GM12878 (cell line): Measurements from ENCODE around the gene PCDHGB6. TPM values are rescaled to one million over a fixed set of nuclear protein-coding genes. Genes with fewer than 3 reads are reported as not detected.

Experiments used
- ATAC-seq: fragments of 200-7000 bp; cut with Tn5 transposase; 3 replicates; pipeline ENCODE4 v1.9.1; 2020; ENCODE audit warnings: mild to moderate bottlenecking, moderate library complexity
- BruUV-seq: library from RNA; stranded (reverse); fragments of 400-500 nt; replicated peaks from 2 replicates; lab custom pipeline; 2021; lab: Mats Ljungman, UMichigan
- CTCF ChIA-PET: fragments of 300-600 bp; sonication (Branson Sonifier 250); formaldehyde crosslinking; extraction: SDS; loops from one replicate; lab custom pipeline; 2021; ENCODE audit warnings: inconsistent platforms; lab: Yijun Ruan, JAX
- POLR2A ChIA-PET: fragments of 350-600 bp; formaldehyde crosslinking; extraction: SDS; loops from one replicate; lab custom pipeline; 2021; ENCODE audit warnings: inconsistent platforms; lab: Charles Lee
- RAD21 ChIA-PET: fragments of 300-600 bp; sonication (Branson Sonifier 250); formaldehyde crosslinking; loops from one replicate; lab custom pipeline; 2023; ENCODE audit warnings: antibody characterized with exemption; ENCODE audit not compliant: unreplicated experiment; lab: Charles Lee
- SMC1A ChIA-PET: fragments of 300-600 bp; sonication (Branson Sonifier 250); formaldehyde crosslinking; loops from one replicate; lab custom pipeline; 2023; ENCODE audit not compliant: unreplicated experiment, uncharacterized antibody; lab: Charles Lee
- DNase-seq: peaks from one replicate; pipeline ENCODE4 v3.0.0-alpha.2; 2011; ENCODE audit warnings: low read depth, low spot score
- FAIRE-seq: peaks from 3 replicates; lab custom pipeline; 2011; peaks lifted over from hg19 to GRCh38; lab: Jason Lieb, UNC
- H2AFZ ChIP-seq: 2 replicates; pipeline ENCODE4 v1.6.0; 2011; ENCODE audit warnings: low read depth, low read length, control low read depth; ENCODE audit not compliant: control insufficient read depth
- H3K27ac ChIP-seq: 2 replicates; pipeline ENCODE4 v1.5.1; 2011; ENCODE audit warnings: control low read depth; ENCODE audit not compliant: control insufficient read depth, insufficient read depth
- H3K27me3 ChIP-seq, 2 experiments: replicated peaks in 1 of 2; 2 replicates each; pipeline versions ENCODE4 v1.6.0 to v1.6.1; 2011; ENCODE audit warnings: low read length in 1 of 2; ENCODE audit not compliant: control insufficient read depth in 2 of 2, insufficient read depth in 2 of 2
- H3K36me3 ChIP-seq, 2 experiments: 2 replicates each; pipeline ENCODE4 v1.5.1; 2011; ENCODE audit warnings: low read length in 1 of 2; ENCODE audit not compliant: control insufficient read depth in 2 of 2, insufficient read depth in 2 of 2
- H3K4me1 ChIP-seq: 2 replicates; pipeline ENCODE4 v1.6.1; 2011; ENCODE audit warnings: mild to moderate bottlenecking, low read length, moderate library complexity, mixed read lengths; ENCODE audit not compliant: control insufficient read depth, insufficient read depth
- H3K4me2 ChIP-seq: 2 replicates; pipeline ENCODE4 v1.6.0; 2011; ENCODE audit warnings: control low read depth; ENCODE audit not compliant: control insufficient read depth, insufficient read depth
- H3K4me3 ChIP-seq: fragments of 200-600 bp; sonication (generic); 2 replicates; pipeline ENCODE4 v1.5.1; 2016
- H3K79me2 ChIP-seq: 2 replicates; pipeline ENCODE4 v1.6.0; 2011; ENCODE audit warnings: low read length; ENCODE audit not compliant: control insufficient read depth, insufficient read depth
- H3K9ac ChIP-seq: 2 replicates; pipeline ENCODE4 v1.8.0; 2011; ENCODE audit warnings: low read length, control low read depth, mixed read lengths; ENCODE audit not compliant: control insufficient read depth, insufficient read depth
- H3K9me3 ChIP-seq: replicated peaks from 3 replicates; pipeline ENCODE4 v1.5.1; 2011; ENCODE audit warnings: mild to moderate bottlenecking, low read length; ENCODE audit not compliant: control insufficient read depth, insufficient read depth
- H4K20me1 ChIP-seq: 2 replicates; pipeline ENCODE4 v1.6.0; 2011; ENCODE audit not compliant: control insufficient read depth, insufficient read depth
- CBFB ChIP-seq: IDR thresholded peaks from 2 replicates; pipeline ENCODE4 v1.6.1; 2016; ENCODE audit warnings: antibody characterized with exemption, low read depth
- CREM ChIP-seq: IDR thresholded peaks from 2 replicates; pipeline ENCODE4 v1.6.1; 2014; ENCODE audit warnings: antibody characterized with exemption, low read depth
- ETV6 ChIP-seq, 2 experiments: fragments of 450-650 bp in 1 of 2; IDR thresholded peaks in 1 of 2; conservative IDR thresholded peaks in 1 of 2; 2 replicates each; pipeline ENCODE4 v1.6.1; 2014; ENCODE audit warnings: antibody characterized with exemption in 1 of 2, borderline replicate concordance in 1 of 2, low read depth in 1 of 2, mild to moderate bottlenecking in 1 of 2, moderate library complexity in 1 of 2
- KAT2A ChIP-seq: conservative IDR thresholded peaks from 2 replicates; pipeline ENCODE4 v1.6.1; 2011; ENCODE audit warnings: low read depth, low read length; ENCODE audit not compliant: control insufficient read depth
- NBN ChIP-seq: fragments of 450-650 bp; IDR thresholded peaks from 2 replicates; pipeline ENCODE4 v1.6.1; 2016
- PAX8 ChIP-seq: fragments of 450-650 bp; IDR thresholded peaks from 2 replicates; pipeline ENCODE4 v1.6.1; 2017; ENCODE audit warnings: mild to moderate bottlenecking, moderate library complexity
- YBX1 ChIP-seq: fragments of 450-650 bp; IDR thresholded peaks from 2 replicates; pipeline ENCODE4 v1.6.1; 2016; ENCODE audit warnings: antibody characterized with exemption
- ZNF207 ChIP-seq: fragments of 450-650 bp; IDR thresholded peaks from 2 replicates; pipeline ENCODE4 v1.6.1; 2014; ENCODE audit warnings: antibody characterized with exemption, mild to moderate bottlenecking, borderline replicate concordance
- WGBS: methylation state at CpG from one replicate; pipeline ENCODE4 v1.1.6; 2016; ENCODE audit warnings: low lambda C conversion rate; ENCODE audit not compliant: insufficient replicate concordance, insufficient coverage; ENCODE audit errors: missing lambda C conversion rate; 5-methylcytosine and 5-hydroxymethylcytosine counted together
- in situ Hi-C: fragments of 300-500 bp; cut with MboI; formaldehyde crosslinking; loops from 9 replicates; pipeline ENCODE4 v1.14.3; 2018; ENCODE audit warnings: mixed read lengths
- intact Hi-C: fragments of 100-400 bp; cut with micrococcal nuclease; formaldehyde crosslinking; loops from one replicate; pipeline ENCODE4 v1.14.2; 2022; ENCODE audit not compliant: unreplicated experiment
- polyA plus RNA-seq, 11 experiments: library from polyadenylated mRNA; depleted of rRNA in 4 of 11; unstranded in 6 of 11; stranded (reverse) in 5 of 11; fragments of >200 nt; fragmentation: Nextera tagmentation in 4 of 11; fragmentation: Illumina TruSeq in 1 of 11; extraction: Ambion mirVana in 4 of 11; extraction: Trizol in 1 of 11; gene quantifications; 1 replicate in 1 of 11; 2 replicates in 10 of 11; pipeline versions ENCODE4 v1.2.1 to v1.2.3, GENCODE V29; 2011 to 2016; ENCODE audit warnings: inconsistent platforms in 2 of 11, missing spikeins in 2 of 11, low read depth in 1 of 11
- total RNA-seq, 4 experiments: library from RNA; depleted of rRNA in 3 of 4; stranded (reverse); fragments of >200 nt in 3 of 4; fragmentation: Illumina TruSeq in 1 of 4; extraction: Trizol in 1 of 4; gene quantifications; 2 replicates each; pipeline versions ENCODE4 v1.2.1 to v1.2.3, GENCODE V29; 2013 to 2021
- TF ChIP-seq, protein P1 (sequence below), 3 experiments: IDR thresholded peaks in 2 of 3; conservative IDR thresholded peaks in 1 of 3; 2 replicates each; pipeline ENCODE4 v1.5.1; 2011; ENCODE audit warnings: low read depth in 3 of 3, low read length in 3 of 3, mild to moderate bottlenecking in 3 of 3, control low read depth in 2 of 3, moderate library complexity in 2 of 3, inconsistent platforms in 1 of 3, mixed read lengths in 1 of 3; ENCODE audit not compliant: control insufficient read depth in 2 of 3, insufficient read depth in 1 of 3; ENCODE audit errors: extremely low read depth in 1 of 3
- TF ChIP-seq, protein P2 (sequence below): IDR thresholded peaks from 2 replicates; pipeline ENCODE4 v1.6.1; 2012; ENCODE audit warnings: low read depth, low read length, improper control_type of control experiment

Gene PCDHGB6
- total and polyA plus RNA-seq, 10 of the 15 experiments (the other 5 are each of a cell fraction or from before 2014, with no cell fraction given): 0.07 to 1.0 (median 0.31) TPM

DNA sequence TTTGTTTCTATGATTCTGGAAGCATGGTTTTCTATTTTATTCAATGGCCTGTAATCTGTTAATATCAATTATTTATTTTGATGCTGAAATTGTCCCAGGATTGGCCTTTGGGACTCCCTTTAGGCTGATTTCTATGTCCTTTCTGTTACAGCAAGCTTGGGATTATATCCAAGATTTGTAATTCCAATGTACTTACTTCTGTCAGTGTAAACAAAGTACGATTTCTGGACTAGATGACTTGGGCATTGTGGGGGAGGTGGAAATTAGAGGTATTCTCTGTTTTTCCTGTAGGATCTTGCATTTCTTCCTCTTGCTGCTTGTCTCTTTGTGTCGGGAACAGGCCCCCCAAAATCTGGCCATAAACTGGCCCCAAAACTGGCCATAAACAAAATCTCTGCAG is 26.2 kb downstream of the PCDHGB6 start:
- Histone ChIP-seq H2AFZ (no peak overlapping the region), H3K9me3 (peaks cover 13% of the 10 kb centered on the region; the same call in 2 of the 3 replicates), H3K4me1 (no peaks in the 10 kb centered on the region; the same call in 1 of the 2 replicates), H3K4me3 (no peak overlapping the region), H3K27me3 (no peaks in the 10 kb centered on the region), H3K27ac (no peak overlapping the region), H3K4me2 (no peak overlapping the region), H3K36me3 (no peaks in the 10 kb centered on the region), H3K79me2 (no peaks in the 10 kb centered on the region), H4K20me1 (no peaks in the 10 kb centered on the region), H3K9ac (no peak overlapping the region)
- no TSS peak for BruUV-seq
- POLR2A ChIA-PET: no interaction called here
- in situ Hi-C loops (no loop called here), intact Hi-C loops (no loop called here)
- CTCF ChIA-PET: interaction anchor here (1.2 kb wide), 1 partner anchor 90 kb away, joined by 3 read pairs; no protein-coding TSS in a partner anchor
- TF ChIP-seq YBX1 (no peak), PAX8 (no peak)
- ATAC-seq: no peak
- no peak for DNase-seq
- RAD21 ChIA-PET: no interaction called here
- WGBS: 89% methylated on average over 2 of the region's 2 CpGs
- no peak for FAIRE-seq
- SMC1A ChIA-PET: no interaction called here

DNA sequence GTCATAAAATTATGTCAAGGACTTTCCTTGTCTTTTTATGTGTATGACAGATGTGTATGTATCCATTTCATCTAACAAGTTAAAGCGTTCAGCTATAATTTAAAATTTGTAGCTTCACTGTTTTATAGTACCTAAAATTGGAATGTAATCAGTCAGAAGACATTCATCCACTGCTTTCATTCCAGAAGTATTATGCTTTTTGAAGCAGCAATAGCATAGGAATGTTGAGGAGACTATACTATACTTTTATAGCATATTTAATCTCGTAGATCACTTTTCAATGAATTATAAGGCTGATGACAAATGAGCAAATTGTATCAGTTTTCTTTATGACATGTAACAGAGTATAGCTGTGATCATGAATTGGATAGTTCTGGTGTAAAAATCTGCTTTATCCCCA is 29.4 kb downstream of the PCDHGB6 start:
- Histone ChIP-seq H3K27me3 (no peaks in the 10 kb centered on the region), H3K36me3 (no peaks in the 10 kb centered on the region), H3K4me2 (no peak overlapping the region), H4K20me1 (no peaks in the 10 kb centered on the region), H2AFZ (no peak overlapping the region), H3K9me3 (no peaks in the 10 kb centered on the region; the same call in 2 of the 3 replicates), H3K9ac (no peak overlapping the region), H3K4me3 (no peak overlapping the region), H3K27ac (no peak overlapping the region), H3K79me2 (no peaks in the 10 kb centered on the region), H3K4me1 (no peaks in the 10 kb centered on the region)
- WGBS: 80% methylated on average over 2 of the region's 2 CpGs
- intact Hi-C loops (no loop called here), in situ Hi-C loops (no loop called here)
- TF ChIP-seq KAT2A (no peak), NBN (no peak), CREM (no peak), ETV6 (conservative IDR thresholded peaks at IDR 0.05 in 1 of 2, IDR thresholded peaks at IDR 0.05 in 1 of 2; ENCODE audit: borderline replicate concordance in 1 of 2, low read depth in 1 of 2) (no peak), ZNF207 (no peak), CBFB (no peak)
- TF ChIP-seq, protein P1, sequence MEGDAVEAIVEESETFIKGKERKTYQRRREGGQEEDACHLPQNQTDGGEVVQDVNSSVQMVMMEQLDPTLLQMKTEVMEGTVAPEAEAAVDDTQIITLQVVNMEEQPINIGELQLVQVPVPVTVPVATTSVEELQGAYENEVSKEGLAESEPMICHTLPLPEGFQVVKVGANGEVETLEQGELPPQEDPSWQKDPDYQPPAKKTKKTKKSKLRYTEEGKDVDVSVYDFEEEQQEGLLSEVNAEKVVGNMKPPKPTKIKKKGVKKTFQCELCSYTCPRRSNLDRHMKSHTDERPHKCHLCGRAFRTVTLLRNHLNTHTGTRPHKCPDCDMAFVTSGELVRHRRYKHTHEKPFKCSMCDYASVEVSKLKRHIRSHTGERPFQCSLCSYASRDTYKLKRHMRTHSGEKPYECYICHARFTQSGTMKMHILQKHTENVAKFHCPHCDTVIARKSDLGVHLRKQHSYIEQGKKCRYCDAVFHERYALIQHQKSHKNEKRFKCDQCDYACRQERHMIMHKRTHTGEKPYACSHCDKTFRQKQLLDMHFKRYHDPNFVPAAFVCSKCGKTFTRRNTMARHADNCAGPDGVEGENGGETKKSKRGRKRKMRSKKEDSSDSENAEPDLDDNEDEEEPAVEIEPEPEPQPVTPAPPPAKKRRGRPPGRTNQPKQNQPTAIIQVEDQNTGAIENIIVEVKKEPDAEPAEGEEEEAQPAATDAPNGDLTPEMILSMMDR (IDR thresholded peaks at IDR 0.05 in 2 of 3, conservative IDR thresholded peaks at IDR 0.05 in 1 of 3; ENCODE audit: control insufficient read depth in 2 of 3, extremely low read depth in 1 of 3, insufficient read depth in 1 of 3, low read depth in 3 of 3, low read length in 3 of 3): no peak
- TF ChIP-seq, protein P2, sequence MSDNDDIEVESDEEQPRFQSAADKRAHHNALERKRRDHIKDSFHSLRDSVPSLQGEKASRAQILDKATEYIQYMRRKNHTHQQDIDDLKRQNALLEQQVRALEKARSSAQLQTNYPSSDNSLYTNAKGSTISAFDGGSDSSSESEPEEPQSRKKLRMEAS: no peak
- ATAC-seq (no peak), FAIRE-seq (no peak), DNase-seq (no peak)
- ChIA-PET SMC1A (interaction anchor here (1.0 kb wide), 1 partner anchor 121 kb away, joined by 3 read pairs; no protein-coding TSS in a partner anchor), RAD21 (no interaction called here), POLR2A (no interaction called here), CTCF (interaction anchor here (0.6 to 1.9 kb wide), 6 partner anchors 16 to 598 kb away, joined by 3 to 8 read pairs (median 4); partner anchors contain the start of genes PCDHGA10, PCDHGA11 and PCDHGA6)
- no TSS peak for BruUV-seq
